ENCODE measurements around the gene VARS1.
"Not testable (repeated sequence)": the region's sequence is repeated elsewhere in the genome, so short reads cannot be mapped to it uniquely, and the experiment has no call there.

The VARS1 gene

GRCh38 chr6:31821301-31822035 is 25.9 kb upstream of the VARS1 start:
- DNase-seq: peak in 2 of 4 experiments; percentile 19 to 49

- not testable (repeated sequence) for DNase-seq
Observed at GRCh38 chr6:31820399-31820798, 24.8 kb upstream of the VARS1 start.

- no peak for DNase-seq
Observed at GRCh38 chr6:31819871-31820299, 24.3 kb upstream of the VARS1 start.

- not testable (repeated sequence) for DNase-seq
Observed at GRCh38 chr6:31817929-31818511, 22.5 kb upstream of the VARS1 start.

- peak in 1 of 4 experiments; percentile 21 for DNase-seq
Observed at GRCh38 chr6:31817133-31817928, 21.8 kb upstream of the VARS1 start.

GRCh38 chr6:31815025-31815838 is 19.7 kb upstream of the VARS1 start, which contains the start of the genes HSPA1A and HSPA1L:
Gene HSPA1A, plus strand, starts transcription at chr6:31815543. Its CDS starts 214 bp downstream, at chr6:31815757.
Gene HSPA1L, minus strand, starts transcription at chr6:31815283. Its CDS starts 3,311 bp downstream, at chr6:31811972.
- DNase-seq: peak in 3 of 4 experiments; percentile 35 to 49 (median 46)

GRCh38 chr6:31814677-31815024 is 19.1 kb upstream of the VARS1 start:
- DNase-seq: peak in 2 of 4 experiments; percentile 18 to 51

GRCh38 chr6:31813465-31813849 is 17.9 kb upstream of the VARS1 start:
- DNase-seq: no peak

GRCh38 chr6:31811645-31812044 is 16.1 kb upstream of the VARS1 start:
- DNase-seq: no peak

GRCh38 chr6:31808599-31808998 is 13.0 kb upstream of the VARS1 start:
- not testable (repeated sequence) for DNase-seq

- DNase-seq: peak; percentile 83 to 95 (median 89)
Observed at GRCh38 chr6:31806470-31807272, 11.1 kb upstream of the VARS1 start, which contains the start of gene LSM2. Gene LSM2, minus strand, starts transcription at chr6:31806966. Its CDS starts 209 bp downstream, at chr6:31806757.

- no peak for DNase-seq
Observed at GRCh38 chr6:31805939-31806469, 10.5 kb upstream of the VARS1 start.

GRCh38 chr6:31801031-31801927 is 5.7 kb upstream of the VARS1 start:
- DNase-seq: not testable (repeated sequence)

GRCh38 chr6:31799781-31800180 is 4.2 kb upstream of the VARS1 start:
- no peak for DNase-seq

GRCh38 chr6:31797588-31797987 is 2.0 kb upstream of the VARS1 start:
- no peak for DNase-seq

- no peak for DNase-seq
Observed at GRCh38 chr6:31796993-31797385, 1.4 kb upstream of the VARS1 start.

GRCh38 chr6:31794866-31795615 is 511 bp downstream of the VARS1 start:
- DNase-seq: no peak

GRCh38 chr6:31794294-31794865 is 1.2 kb downstream of the VARS1 start:
- DNase-seq: no peak

- DNase-seq: not testable (repeated sequence)
Observed at GRCh38 chr6:31793927-31794245, 1.7 kb downstream of the VARS1 start.
